ENCODE results near the gene KRT24.

GRCh38 chr17:40722241-40722640 lies 18.7 kb upstream of the KRT24 start:
- TF ChIP-seq ZFP3 (CRISPR knock-in tag; IDR thresholded peaks at IDR 0.05) (no peak), PPARA (CRISPR knock-in tag; IDR thresholded peaks at IDR 0.05; ENCODE audit: borderline replicate concordance) (no peak), TSHZ2 (CRISPR knock-in tag; IDR thresholded peaks at IDR 0.05) (no peak), CREB5 (CRISPR knock-in tag; IDR thresholded peaks at IDR 0.05; ENCODE audit: low read depth) (no peak), PATZ1 (CRISPR knock-in tag; IDR thresholded peaks at IDR 0.05; ENCODE audit: borderline replicate concordance) (no peak), TCF4 (CRISPR knock-in tag; IDR thresholded peaks at IDR 0.05; ENCODE audit: borderline replicate concordance) (no peak), ZNF70 (CRISPR knock-in tag; IDR thresholded peaks at IDR 0.05) (no peak), OSR1 (CRISPR knock-in tag; IDR thresholded peaks at IDR 0.05) (no peak), TOX (CRISPR knock-in tag; IDR thresholded peaks at IDR 0.05; ENCODE audit: borderline replicate concordance) (no peak), ZFP30 (CRISPR knock-in tag; IDR thresholded peaks at IDR 0.05) (no peak), RARB (CRISPR knock-in tag; IDR thresholded peaks at IDR 0.05) (no peak), SNAI2 (CRISPR knock-in tag; IDR thresholded peaks at IDR 0.05) (no peak), ZNF565 (CRISPR knock-in tag; conservative IDR thresholded peaks at IDR 0.05; ENCODE audit: low read depth) (no peak), ISL1 (CRISPR knock-in tag; IDR thresholded peaks at IDR 0.05) (no peak)

All from SK-N-SH treated with all-trans-retinoic acid at 6 μM for 48 hours (cell line).